Measurements from ENCODE around the gene ARFRP1. TPM values are rescaled to one million over a fixed set of nuclear protein-coding genes. Genes with fewer than 3 reads are reported as not detected.

Gene ARFRP1
- total and polyA plus RNA-seq, 2 of the 13 experiments (the other 11 are each of a cell fraction or from before 2014, with no cell fraction given): 32.0 to 51.1 TPM

DNA sequence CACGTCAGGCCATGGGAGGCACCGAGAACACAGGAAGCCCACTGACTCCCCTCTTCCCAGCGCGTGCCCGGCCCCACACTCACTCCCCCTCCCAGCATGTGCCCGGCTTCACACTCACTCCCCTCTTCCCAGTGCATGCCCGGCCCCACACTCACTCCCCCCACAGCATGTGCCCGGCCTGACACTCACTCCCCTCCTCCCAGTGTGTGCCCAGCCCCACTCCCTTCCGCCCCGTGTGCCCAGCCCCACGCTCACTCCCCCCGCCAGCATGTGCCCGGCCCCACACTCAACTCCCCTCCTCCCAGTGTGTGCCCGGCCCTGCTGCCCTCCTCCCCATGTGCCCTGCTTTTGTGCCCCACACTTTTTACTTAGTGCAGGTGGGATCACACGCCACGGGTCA lies 39.9 kb downstream of the ARFRP1 start:
- H3K36me3 ChIP-seq (replicated peaks in 1 of 2; ENCODE audit: control insufficient read depth in 1 of 2, insufficient read depth in 2 of 2, low read length in 2 of 2): peaks cover 29 to 50% of the 10 kb centered on the region in 2 experiments
- no peak overlapping the region for H3K4me3 ChIP-seq (replicated peaks in 1 of 3; ENCODE audit: insufficient read depth in 1 of 3, low read depth in 2 of 3, low read length in 3 of 3)
- ChIA-PET POLR2A (interaction anchor here (2.0 kb wide), 1 partner anchor 10 kb away, joined by 7 read pairs; the partner anchor contains the start of gene RTEL1), CTCF (ENCODE audit: low intra/inter-chr PET ratio, low total read pairs) (no interaction called here)
- no peaks in the 10 kb centered on the region for H3K9me3 ChIP-seq (ENCODE audit: low read length)
- no peak for ATAC-seq
- H3K4me2 ChIP-seq (ENCODE audit: low read depth, low read length): no peak overlapping the region
- no peak for FAIRE-seq
- WGBS (ENCODE audit: low lambda C conversion rate): 95% methylated on average over 16 of the region's 16 CpGs
- intact Hi-C loops (cut with micrococcal nuclease; ENCODE audit: unreplicated experiment) (no loop called here), in situ Hi-C loops (cut with HindIII; ENCODE audit: extremely low pct_ligation_motif_present, low pct_unique_long_range_greater_than_20kb) (no loop called here)
- H3K9ac ChIP-seq (ENCODE audit: insufficient read depth, low read depth, low read length): no peak overlapping the region
- H3K79me2 ChIP-seq (ENCODE audit: insufficient read depth, low read length): no peaks in the 10 kb centered on the region
- no peak for DNase-seq (ENCODE audit: low spot score)
- H3K27ac ChIP-seq (ENCODE audit: extremely low read length, insufficient read depth, low read length): no peak overlapping the region
- no peaks in the 10 kb centered on the region for H3K27me3 ChIP-seq (ENCODE audit: control insufficient read depth in 1 of 2, insufficient read depth in 2 of 2, low read length in 2 of 2)
- H2AFZ ChIP-seq (ENCODE audit: low read length): no peak overlapping the region
- no peaks in the 10 kb centered on the region for H3K4me1 ChIP-seq (ENCODE audit: insufficient read depth, low read length)
- BruUV-seq (replicated peaks): no TSS peak
- H4K20me1 ChIP-seq (ENCODE audit: insufficient read depth, low read length): no peaks in the 10 kb centered on the region
- TF ChIP-seq POLR2A (IDR thresholded peaks at IDR 0.05; ENCODE audit: insufficient read depth in 1 of 2, low read depth in 2 of 2, low read length in 2 of 2) (no peak), SETDB1 (CRISPR knock-in tag; IDR thresholded peaks at IDR 0.05; ENCODE audit: borderline replicate concordance) (no peak), MAFG (CRISPR knock-in tag; IDR thresholded peaks at IDR 0.05) (no peak), ZNF496 (CRISPR knock-in tag; IDR thresholded peaks at IDR 0.05; ENCODE audit: insufficient replicate concordance) (no peak), PAWR (CRISPR knock-in tag; IDR thresholded peaks at IDR 0.05; ENCODE audit: borderline replicate concordance) (no peak), ZNF781 (CRISPR knock-in tag; IDR thresholded peaks at IDR 0.05; ENCODE audit: borderline replicate concordance, not compliant biosample characterization) (no peak), EZH2 (conservative IDR thresholded peaks at IDR 0.05; ENCODE audit: low read depth, low read length) (no peak), ZNF879 (CRISPR knock-in tag; IDR thresholded peaks at IDR 0.05) (no peak)
- TF ChIP-seq, protein P1, sequence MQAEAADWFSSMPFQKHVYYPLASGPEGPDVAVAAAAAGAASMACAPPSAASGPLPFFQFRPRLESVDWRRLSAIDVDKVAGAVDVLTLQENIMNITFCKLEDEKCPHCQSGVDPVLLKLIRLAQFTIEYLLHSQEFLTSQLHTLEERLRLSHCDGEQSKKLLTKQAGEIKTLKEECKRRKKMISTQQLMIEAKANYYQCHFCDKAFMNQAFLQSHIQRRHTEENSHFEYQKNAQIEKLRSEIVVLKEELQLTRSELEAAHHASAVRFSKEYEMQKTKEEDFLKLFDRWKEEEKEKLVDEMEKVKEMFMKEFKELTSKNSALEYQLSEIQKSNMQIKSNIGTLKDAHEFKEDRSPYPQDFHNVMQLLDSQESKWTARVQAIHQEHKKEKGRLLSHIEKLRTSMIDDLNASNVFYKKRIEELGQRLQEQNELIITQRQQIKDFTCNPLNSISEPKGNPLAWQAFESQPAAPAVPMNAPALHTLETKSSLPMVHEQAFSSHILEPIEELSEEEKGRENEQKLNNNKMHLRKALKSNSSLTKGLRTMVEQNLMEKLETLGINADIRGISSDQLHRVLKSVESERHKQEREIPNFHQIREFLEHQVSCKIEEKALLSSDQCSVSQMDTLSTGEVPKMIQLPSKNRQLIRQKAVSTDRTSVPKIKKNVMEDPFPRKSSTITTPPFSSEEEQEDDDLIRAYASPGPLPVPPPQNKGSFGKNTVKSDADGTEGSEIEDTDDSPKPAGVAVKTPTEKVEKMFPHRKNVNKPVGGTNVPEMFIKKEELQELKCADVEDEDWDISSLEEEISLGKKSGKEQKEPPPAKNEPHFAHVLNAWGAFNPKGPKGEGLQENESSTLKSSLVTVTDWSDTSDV (CRISPR knock-in tag; IDR thresholded peaks at IDR 0.05): no peak
- TF ChIP-seq, protein P2, sequence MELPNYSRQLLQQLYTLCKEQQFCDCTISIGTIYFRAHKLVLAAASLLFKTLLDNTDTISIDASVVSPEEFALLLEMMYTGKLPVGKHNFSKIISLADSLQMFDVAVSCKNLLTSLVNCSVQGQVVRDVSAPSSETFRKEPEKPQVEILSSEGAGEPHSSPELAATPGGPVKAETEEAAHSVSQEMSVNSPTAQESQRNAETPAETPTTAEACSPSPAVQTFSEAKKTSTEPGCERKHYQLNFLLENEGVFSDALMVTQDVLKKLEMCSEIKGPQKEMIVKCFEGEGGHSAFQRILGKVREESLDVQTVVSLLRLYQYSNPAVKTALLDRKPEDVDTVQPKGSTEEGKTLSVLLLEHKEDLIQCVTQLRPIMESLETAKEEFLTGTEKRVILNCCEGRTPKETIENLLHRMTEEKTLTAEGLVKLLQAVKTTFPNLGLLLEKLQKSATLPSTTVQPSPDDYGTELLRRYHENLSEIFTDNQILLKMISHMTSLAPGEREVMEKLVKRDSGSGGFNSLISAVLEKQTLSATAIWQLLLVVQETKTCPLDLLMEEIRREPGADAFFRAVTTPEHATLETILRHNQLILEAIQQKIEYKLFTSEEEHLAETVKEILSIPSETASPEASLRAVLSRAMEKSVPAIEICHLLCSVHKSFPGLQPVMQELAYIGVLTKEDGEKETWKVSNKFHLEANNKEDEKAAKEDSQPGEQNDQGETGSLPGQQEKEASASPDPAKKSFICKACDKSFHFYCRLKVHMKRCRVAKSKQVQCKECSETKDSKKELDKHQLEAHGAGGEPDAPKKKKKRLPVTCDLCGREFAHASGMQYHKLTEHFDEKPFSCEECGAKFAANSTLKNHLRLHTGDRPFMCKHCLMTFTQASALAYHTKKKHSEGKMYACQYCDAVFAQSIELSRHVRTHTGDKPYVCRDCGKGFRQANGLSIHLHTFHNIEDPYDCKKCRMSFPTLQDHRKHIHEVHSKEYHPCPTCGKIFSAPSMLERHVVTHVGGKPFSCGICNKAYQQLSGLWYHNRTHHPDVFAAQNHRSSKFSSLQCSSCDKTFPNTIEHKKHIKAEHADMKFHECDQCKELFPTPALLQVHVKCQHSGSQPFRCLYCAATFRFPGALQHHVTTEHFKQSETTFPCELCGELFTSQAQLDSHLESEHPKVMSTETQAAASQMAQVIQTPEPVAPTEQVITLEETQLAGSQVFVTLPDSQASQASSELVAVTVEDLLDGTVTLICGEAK (IDR thresholded peaks at IDR 0.05): no peak
- TF ChIP-seq, protein P2 (CRISPR knock-in tag; IDR thresholded peaks at IDR 0.05): no peak
